HG03025 (cell line): ENCODE results near the gene MED27.

ENCODE experiments used
- ATAC-seq: cut with Tn5 transposase; IDR thresholded peaks from one replicate; pipeline ENCODE4 v1.9.1; 2021; ENCODE audit warnings: mild to moderate bottlenecking, moderate library complexity; ENCODE audit not compliant: unreplicated experiment, low FRiP score

The MED27 gene

GRCh38 chr9:131976157-131977108 is 103.2 kb downstream of the MED27 start:
- ATAC-seq = no peak

DNA sequence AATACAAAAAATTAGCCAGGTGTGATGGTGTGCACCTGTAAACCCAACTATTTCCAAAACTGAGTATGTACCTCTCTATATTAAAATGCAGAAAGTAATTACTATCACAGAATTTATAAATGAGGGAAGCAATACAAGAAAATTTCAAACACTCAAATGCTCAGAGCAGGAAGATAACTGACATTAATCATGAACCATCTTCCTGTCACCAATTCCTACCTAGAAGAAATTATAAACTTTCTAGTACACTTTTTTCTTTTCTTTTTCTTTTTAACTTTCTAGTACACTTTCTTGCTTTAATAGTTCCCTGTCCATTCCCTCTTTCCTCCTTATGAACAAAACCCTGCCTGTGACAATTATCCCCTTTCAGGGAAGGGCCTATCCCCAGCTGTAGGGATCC is 106.8 kb downstream of the MED27 start:
- ATAC-seq = no peak

GRCh38 chr9:131971482-131972074 is 108.1 kb downstream of the MED27 start:
- no peak for ATAC-seq

GRCh38 chr9:131969469-131969989 is 110.1 kb downstream of the MED27 start:
- no peak for ATAC-seq

GRCh38 chr9:131968632-131969031 is 111.0 kb downstream of the MED27 start:
- ATAC-seq = no peak

- ATAC-seq = no peak
These were observed 113.8 kb downstream of the MED27 start for GRCh38 chr9:131965841-131966240.

- ATAC-seq = no peak
These were observed 114.6 kb downstream of the MED27 start for GRCh38 chr9:131965103-131965502.

DNA sequence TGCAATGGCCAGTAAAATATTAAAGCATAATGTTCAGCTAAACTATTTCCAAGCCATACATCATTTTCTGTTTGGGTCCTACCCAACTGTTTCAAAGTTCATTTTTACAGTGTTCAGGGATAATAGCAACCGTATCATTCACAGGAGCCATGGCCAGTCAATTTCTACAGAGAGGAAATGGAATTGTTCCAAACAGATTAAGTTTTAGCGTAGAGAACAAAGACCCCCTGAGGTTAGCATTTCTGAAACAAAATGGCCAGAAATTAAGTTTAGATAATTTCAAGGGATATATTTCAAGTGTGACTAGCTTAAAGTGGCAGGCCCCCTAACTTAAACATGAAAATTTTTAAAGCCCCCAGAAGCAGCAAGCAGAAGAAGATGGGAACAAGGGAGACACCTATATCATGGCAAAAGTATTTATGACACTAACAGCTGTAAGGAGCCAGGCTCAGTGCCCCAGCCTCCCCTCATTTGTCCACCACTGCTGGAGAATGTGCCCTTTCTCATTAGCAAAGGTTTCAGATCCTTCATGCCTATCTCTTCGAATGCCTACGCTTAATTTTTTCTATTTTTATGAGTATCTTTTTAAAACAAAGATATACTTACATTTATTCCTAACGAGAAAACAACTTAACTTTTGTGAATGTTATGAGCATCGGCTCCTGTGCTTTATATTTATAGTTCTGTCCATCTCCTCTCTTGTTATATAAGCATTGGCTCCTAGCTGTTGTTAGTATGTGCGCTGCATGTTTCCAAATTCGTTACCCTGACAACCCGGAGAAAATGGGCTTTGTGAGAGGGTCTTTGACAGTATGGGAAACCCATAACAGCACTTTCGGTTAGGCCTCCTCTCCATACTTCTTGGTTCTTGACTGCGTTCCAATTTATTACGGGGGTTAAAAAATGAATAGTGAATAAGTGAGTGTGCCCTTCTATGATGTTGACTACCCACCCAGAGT is 116.3 kb downstream of the MED27 start:
- ATAC-seq = no peak

DNA sequence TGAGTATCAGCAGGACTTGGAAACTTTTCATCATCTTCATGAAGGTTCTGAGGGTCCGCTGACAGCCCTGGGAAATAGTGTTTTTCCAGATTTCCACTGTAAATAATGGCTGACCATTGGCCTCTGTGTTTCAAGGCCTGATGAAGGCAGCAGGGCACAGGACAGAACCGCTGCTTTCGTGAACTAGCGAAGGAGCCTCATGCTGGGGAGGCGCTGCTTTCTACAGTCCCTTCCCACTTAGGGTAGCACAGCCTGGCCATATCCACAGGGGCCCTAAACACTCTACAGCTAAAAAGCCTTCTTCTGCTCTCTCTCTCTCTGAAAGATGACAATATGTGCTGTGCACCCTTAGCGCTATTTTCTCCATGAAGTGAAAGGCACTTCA is 118.2 kb downstream of the MED27 start:
- ATAC-seq = no peak

GRCh38 chr9:131960851-131961495 is 118.7 kb downstream of the MED27 start:
- ATAC-seq = no peak

DNA sequence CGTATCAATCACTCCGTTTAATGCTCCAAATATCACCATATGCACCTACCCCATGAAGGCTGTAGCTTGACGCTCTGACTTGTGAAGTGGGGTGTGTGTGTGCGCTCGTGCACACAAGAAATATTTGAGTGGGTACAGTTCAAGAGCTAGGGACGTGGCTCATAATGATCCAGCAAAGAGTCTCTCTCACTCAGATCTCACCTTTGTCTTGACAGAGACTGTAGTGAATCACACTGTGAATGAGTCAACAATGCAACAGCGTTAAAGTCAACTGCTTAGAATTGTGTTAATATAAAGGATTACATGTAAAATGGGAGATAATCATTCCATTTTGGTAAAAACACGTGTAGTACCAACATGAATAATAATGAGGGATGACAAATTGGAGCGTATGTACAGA is 119.4 kb downstream of the MED27 start:
- ATAC-seq = no peak

DNA sequence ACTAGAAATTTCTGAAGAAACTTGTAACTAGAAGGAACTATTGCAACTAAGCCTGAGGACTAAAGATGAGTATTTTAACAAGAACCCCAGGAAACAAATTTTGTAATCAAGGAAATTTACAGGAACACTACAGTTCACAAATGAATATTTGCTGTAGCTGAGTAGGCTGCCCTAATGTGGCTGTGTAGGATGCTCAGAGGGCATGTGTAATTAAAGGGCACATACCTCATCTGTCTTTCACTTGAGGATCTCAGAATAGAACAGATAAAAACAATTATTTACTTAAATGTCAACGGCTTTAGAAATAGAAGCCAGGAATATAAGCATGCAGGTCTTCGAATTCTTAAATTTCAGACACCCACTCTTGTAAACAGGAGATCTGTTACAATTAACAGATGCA is 119.8 kb downstream of the MED27 start:
- ATAC-seq = no peak

DNA sequence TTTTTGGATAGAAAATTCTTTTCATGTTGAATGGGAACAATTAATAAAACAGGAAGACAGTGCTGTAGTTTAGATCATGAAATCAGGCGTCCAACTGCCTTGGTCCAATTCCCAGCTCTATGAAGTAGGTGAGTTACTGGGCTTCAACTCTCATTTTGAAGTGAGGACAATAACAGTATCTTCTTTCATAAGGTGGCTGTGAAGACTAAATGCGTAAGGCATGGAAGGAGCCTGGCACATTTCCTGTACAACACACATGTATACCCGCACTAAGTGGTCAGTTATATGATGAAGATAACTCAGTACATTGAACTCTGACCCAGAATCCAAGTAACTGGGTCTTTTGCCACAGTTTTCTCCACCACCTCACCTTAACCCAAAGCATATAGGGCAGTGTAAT is 120.6 kb downstream of the MED27 start:
- no peak for ATAC-seq

- ATAC-seq = no peak
These were observed 125.4 kb downstream of the MED27 start for GRCh38 chr9:131954299-131954698.

- ATAC-seq = no peak
These were observed 127.8 kb downstream of the MED27 start for GRCh38 chr9:131951905-131952304.

DNA sequence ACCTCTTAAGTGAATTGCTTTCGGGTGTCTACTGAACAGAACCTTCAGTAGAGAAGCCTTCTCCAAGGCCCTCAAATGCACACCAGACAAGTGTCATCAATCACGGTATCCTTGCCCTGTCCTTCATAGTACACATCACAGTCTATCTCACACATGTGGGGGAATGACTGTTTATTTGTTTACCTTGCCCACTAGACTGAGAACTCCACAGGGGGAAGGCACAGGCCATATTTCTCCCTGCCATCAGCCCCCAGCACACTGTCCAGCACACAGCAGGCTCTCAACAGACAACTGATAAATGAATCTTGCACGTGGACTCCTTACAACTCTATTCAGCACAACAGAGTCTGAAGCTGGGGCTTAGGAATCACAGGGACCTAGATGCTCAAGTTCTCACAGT is 128.5 kb downstream of the MED27 start:
- ATAC-seq = no peak

DNA sequence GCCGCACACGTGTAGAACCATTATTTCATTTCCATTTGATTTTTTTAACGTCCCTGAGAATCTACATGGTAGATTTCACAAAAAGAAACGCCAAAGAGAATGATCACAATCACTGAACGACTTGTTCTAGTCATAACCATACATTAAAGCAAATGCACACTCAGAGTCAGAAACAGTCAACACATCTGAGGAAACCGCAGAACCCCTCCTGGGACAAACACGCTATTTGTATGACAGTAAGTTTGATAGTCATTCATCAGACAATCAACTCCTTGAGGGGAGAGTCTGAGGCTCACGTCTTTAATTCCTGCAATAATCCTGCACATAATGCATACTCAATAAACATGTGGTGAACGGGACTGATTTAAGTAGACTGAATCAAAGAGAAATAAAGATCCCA is 129.2 kb downstream of the MED27 start:
- ATAC-seq = no peak

GRCh38 chr9:131946180-131946579 is 133.5 kb downstream of the MED27 start:
- ATAC-seq = no peak

DNA sequence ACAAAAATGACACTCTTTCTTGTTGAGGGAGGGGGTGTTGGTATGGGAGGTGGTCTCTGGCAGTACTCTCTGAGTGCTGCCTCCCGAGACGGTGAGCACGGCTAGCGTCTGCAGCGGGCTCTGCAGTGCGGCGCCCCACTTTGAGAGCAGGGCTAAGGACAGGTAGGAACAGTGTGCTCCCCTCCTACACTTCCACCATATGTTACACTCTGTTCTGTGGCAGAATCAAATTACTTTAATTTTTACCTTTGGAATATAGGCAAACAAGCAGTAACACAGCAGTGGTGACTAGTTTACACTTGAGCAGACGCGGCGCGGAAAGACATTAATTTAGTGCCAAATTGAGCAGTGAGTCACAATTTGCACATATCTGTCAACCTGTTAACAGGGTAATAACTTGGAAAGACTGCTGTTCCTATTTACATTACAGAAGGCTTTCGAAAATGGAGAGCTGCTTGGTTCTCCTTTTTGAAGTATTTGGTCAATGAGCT is 136.3 kb downstream of the MED27 start:
- ATAC-seq = no peak

GRCh38 chr9:131942146-131942720 is 137.4 kb downstream of the MED27 start:
- ATAC-seq = no peak
